ENCODE measurements around the gene TAF5L.
A peak's percentile ranks its signal among the peaks of the same experiment; 100 is the strongest.

Gene TAF5L

DNA sequence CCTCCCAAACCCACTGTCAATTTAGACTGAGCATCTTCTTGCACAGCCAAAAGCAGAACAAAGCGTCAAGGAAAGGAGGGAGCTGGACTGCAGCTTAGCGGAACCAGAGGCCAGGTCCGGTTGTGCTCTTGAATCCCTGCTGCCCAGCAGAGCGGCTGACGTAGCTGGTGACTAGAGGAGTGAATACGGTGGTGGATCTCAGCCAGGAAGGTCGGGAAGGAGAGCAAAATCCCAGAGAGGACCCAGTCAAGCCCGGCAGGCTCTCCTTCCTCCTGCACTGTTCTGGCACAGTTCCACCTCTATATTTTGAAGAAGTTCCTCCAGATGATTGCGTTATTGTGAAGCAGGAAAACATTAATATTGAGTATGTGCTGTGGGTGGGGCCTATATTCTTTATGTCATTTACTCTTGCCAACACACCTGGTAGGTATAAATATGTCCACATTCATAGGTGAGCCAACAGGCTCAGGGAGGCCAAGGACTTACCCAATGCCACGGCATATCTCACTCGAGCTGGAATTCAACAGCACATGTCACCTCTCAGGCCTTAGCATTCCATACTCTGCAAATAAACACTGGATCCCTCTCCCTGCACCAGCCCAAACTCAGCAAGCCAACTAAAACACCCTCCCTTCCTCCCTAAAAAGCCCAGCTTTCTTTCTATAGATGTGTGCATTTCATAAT lies 43.8 kb downstream of the TAF5L start:
- H3K9me3 Mint-ChIP-seq: no peaks in the 10 kb centered on the region
- no peak overlapping the region for H3K4me3 Mint-ChIP-seq
- H3K27ac Mint-ChIP-seq: peak overlapping the region; percentile 19
- DNase-seq: no peak
- H3K4me1 Mint-ChIP-seq: peaks cover 15% of the 10 kb centered on the region
- peaks cover 17% of the 10 kb centered on the region for H3K27me3 Mint-ChIP-seq (ENCODE audit: low read depth, poor library complexity)
- H3K36me3 Mint-ChIP-seq (ENCODE audit: low read depth): no peaks in the 10 kb centered on the region
- TF ChIP-seq CTCF (IDR thresholded peaks at IDR 0.05): no peak

DNA sequence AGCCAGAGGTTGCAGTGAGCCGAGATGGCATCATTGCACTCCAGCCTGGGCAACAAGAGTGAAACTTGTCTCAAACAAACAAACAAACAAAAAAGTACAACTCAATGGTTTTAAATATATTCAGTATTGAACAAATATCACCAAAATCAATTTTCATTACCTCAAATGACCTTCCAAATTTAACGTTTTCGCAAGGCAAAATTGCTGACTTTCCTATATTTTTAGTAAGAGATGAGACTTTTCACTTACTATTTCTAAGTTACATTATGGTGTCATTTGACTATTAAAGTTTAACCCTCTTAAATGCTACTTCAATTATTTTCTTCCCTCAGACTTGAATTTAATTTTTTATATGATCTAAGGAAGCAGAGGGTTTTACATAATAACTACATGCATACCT lies 44.4 kb downstream of the TAF5L start:
- no peak for TF ChIP-seq CTCF (IDR thresholded peaks at IDR 0.05)
- Mint-ChIP-seq H3K27me3 (ENCODE audit: low read depth, poor library complexity) (peaks cover 14% of the 10 kb centered on the region), H3K4me1 (peaks cover 15% of the 10 kb centered on the region), H3K4me3 (no peak overlapping the region), H3K9me3 (no peaks in the 10 kb centered on the region), H3K27ac (no peak overlapping the region), H3K36me3 (ENCODE audit: low read depth) (no peaks in the 10 kb centered on the region)
- DNase-seq: no peak

GRCh38 chr1:229579059-229579673 lies 46.8 kb downstream of the TAF5L start:
- Mint-ChIP-seq H3K27me3 (ENCODE audit: low read depth, poor library complexity) (peaks cover 17% of the 10 kb centered on the region), H3K4me1 (peaks cover 15% of the 10 kb centered on the region), H3K9me3 (no peaks in the 10 kb centered on the region), H3K27ac (peak overlapping the region; percentile 24), H3K36me3 (ENCODE audit: low read depth) (no peaks in the 10 kb centered on the region), H3K4me3 (no peak overlapping the region)
- TF ChIP-seq CTCF (IDR thresholded peaks at IDR 0.05): no peak
- no peak for DNase-seq

GRCh38 chr1:229578168-229579058 lies 47.5 kb downstream of the TAF5L start:
- Mint-ChIP-seq H3K4me3 (no peak overlapping the region), H3K27me3 (ENCODE audit: low read depth, poor library complexity) (peaks cover 22% of the 10 kb centered on the region), H3K27ac (peak overlapping the region; percentile 24), H3K36me3 (ENCODE audit: low read depth) (no peaks in the 10 kb centered on the region), H3K4me1 (peaks cover 15% of the 10 kb centered on the region), H3K9me3 (no peaks in the 10 kb centered on the region)
- no peak for TF ChIP-seq CTCF (IDR thresholded peaks at IDR 0.05)
- no peak for DNase-seq

- Mint-ChIP-seq H3K27me3 (ENCODE audit: low read depth, poor library complexity) (peaks cover 16% of the 10 kb centered on the region), H3K4me1 (peaks cover 15% of the 10 kb centered on the region), H3K9me3 (no peaks in the 10 kb centered on the region), H3K36me3 (ENCODE audit: low read depth) (no peaks in the 10 kb centered on the region), H3K4me3 (no peak overlapping the region), H3K27ac (no peak overlapping the region)
- DNase-seq: no peak
- TF ChIP-seq CTCF (IDR thresholded peaks at IDR 0.05): no peak
Measured at GRCh38 chr1:229574679-229575442, 51.1 kb downstream of the TAF5L start.
